HepG2 (cell line): ENCODE measurements around the gene RPS8. TPM values are rescaled to one million over a fixed set of nuclear protein-coding genes. Genes with fewer than 3 reads are reported as not detected.

ENCODE experiments used
- AGO2 ChIP-seq: fragments of 200-400 bp; formaldehyde crosslinking; optimal IDR thresholded peaks from 2 replicates; pipeline ENCODE3; 2017; ENCODE audit warnings: mild to moderate bottlenecking, low read depth, low read length, moderate library complexity
- DNMT3B ChIP-seq: conservative IDR thresholded peaks from 2 replicates; pipeline ENCODE4 v1.6.1; 2016; ENCODE audit warnings: missing biosample characterization, control low read depth
- EZH2 ChIP-seq: conservative IDR thresholded peaks from 2 replicates; pipeline ENCODE4 v1.6.1; 2012; ENCODE audit warnings: mild to moderate bottlenecking, low read depth, low read length, moderate library complexity
- NBN ChIP-seq: fragments of 450-650 bp; conservative IDR thresholded peaks from 2 replicates; pipeline ENCODE4 v1.6.1; 2017
- SKI ChIP-seq: fragments of 450-650 bp; IDR thresholded peaks from one replicate; pipeline ENCODE4 v1.6.1; 2018; ENCODE audit warnings: mild to moderate bottlenecking; ENCODE audit not compliant: partially characterized antibody
- TBP ChIP-seq: sonication (generic); formaldehyde crosslinking; IDR thresholded peaks from 2 replicates; pipeline ENCODE4 v1.5.0; 2020; ENCODE audit warnings: missing genetic modification reagents
- ZEB1 ChIP-seq: IDR thresholded peaks from 2 replicates; pipeline ENCODE4 v1.6.1; 2012; ENCODE audit warnings: mild to moderate bottlenecking, low read depth, inconsistent platforms; ENCODE audit not compliant: insufficient replicate concordance
- ZNF121 ChIP-seq: sonication (generic); formaldehyde crosslinking; IDR thresholded peaks from 2 replicates; pipeline ENCODE4 v1.5.0; 2020; ENCODE audit warnings: mild to moderate bottlenecking, missing genetic modification reagents
- ZNF235 ChIP-seq: sonication (generic); formaldehyde crosslinking; IDR thresholded peaks from 2 replicates; pipeline ENCODE4 v1.8.1; 2023; ENCODE audit warnings: mild to moderate bottlenecking, missing genetic modification reagents, borderline replicate concordance
- ZNF382 ChIP-seq: sonication (generic); formaldehyde crosslinking; IDR thresholded peaks from 2 replicates; pipeline ENCODE4 v1.5.0; 2020; ENCODE audit warnings: missing genetic modification reagents, mild to moderate bottlenecking, borderline replicate concordance
- ZNF550 ChIP-seq: sonication (generic); formaldehyde crosslinking; IDR thresholded peaks from 2 replicates; pipeline ENCODE4 v1.4.0; 2020; ENCODE audit warnings: mild to moderate bottlenecking, missing genetic modification reagents, borderline replicate concordance
- ZNF556 ChIP-seq: sonication (generic); formaldehyde crosslinking; IDR thresholded peaks from 2 replicates; pipeline ENCODE4 v1.4.0; 2020; ENCODE audit warnings: mild to moderate bottlenecking, missing genetic modification reagents, borderline replicate concordance
- ZNF678 ChIP-seq: sonication (generic); formaldehyde crosslinking; IDR thresholded peaks from 2 replicates; pipeline ENCODE4 v1.4.0; 2020; ENCODE audit warnings: mild to moderate bottlenecking, missing genetic modification reagents
- ZNF776 ChIP-seq: sonication (generic); formaldehyde crosslinking; IDR thresholded peaks from 2 replicates; pipeline ENCODE4 v1.4.0; 2020; ENCODE audit warnings: mild to moderate bottlenecking, missing genetic modification reagents
- ZNF780A ChIP-seq: sonication (generic); formaldehyde crosslinking; IDR thresholded peaks from 2 replicates; pipeline ENCODE4 v1.8.0; 2022; ENCODE audit warnings: mild to moderate bottlenecking, missing genetic modification reagents, moderate library complexity
- ZSCAN21 ChIP-seq: sonication (generic); formaldehyde crosslinking; IDR thresholded peaks from 2 replicates; pipeline ENCODE4 v1.8.0; 2022; ENCODE audit warnings: mild to moderate bottlenecking, missing genetic modification reagents, moderate library complexity, borderline replicate concordance
- polyA plus RNA-seq, 8 experiments: library from polyadenylated mRNA; depleted of rRNA in 3 of 8; stranded (reverse) in 7 of 8; unstranded in 1 of 8; fragments of >200 nt; fragmentation: Illumina TruSeq in 4 of 8; extraction: Trizol in 4 of 8; gene quantifications; 2 replicates each; pipeline versions ENCODE4 v1.2.1 to v1.2.3, GENCODE V29; 2011 to 2016; ENCODE audit warnings: low read depth in 4 of 8, missing spikeins in 1 of 8, mixed read lengths in 1 of 8; ENCODE audit not compliant: insufficient read depth in 1 of 8
- total RNA-seq, 5 experiments: library from RNA; depleted of rRNA; stranded (reverse); fragments of >200 nt; fragmentation: Illumina TruSeq; extraction: Trizol; gene quantifications; 2 replicates each; pipeline ENCODE4 v1.2.3, GENCODE V29; 2016; ENCODE audit warnings: low read depth in 1 of 5
- TF ChIP-seq, protein P1 (sequence below): sonication (generic); formaldehyde crosslinking; IDR thresholded peaks from 2 replicates; pipeline ENCODE4 v1.9.0; 2021; ENCODE audit warnings: missing genetic modification reagents, borderline replicate concordance
- TF ChIP-seq, protein P2 (sequence below): fragments of 450-650 bp; IDR thresholded peaks from 2 replicates; pipeline ENCODE4 v1.6.1; 2017; ENCODE audit warnings: mild to moderate bottlenecking
- TF ChIP-seq, protein P3 (sequence below): IDR thresholded peaks from 2 replicates; pipeline ENCODE4 v1.6.1; 2018; ENCODE audit warnings: missing genetic modification reagents, mild to moderate bottlenecking, missing compliant biosample characterization
- TF ChIP-seq, protein P4 (sequence below): sonication (generic); formaldehyde crosslinking; conservative IDR thresholded peaks from 2 replicates; pipeline ENCODE4 v1.4.0; 2020; ENCODE audit warnings: missing genetic modification reagents

Gene RPS8
- total and polyA plus RNA-seq, 2 of the 13 experiments (the other 11 are each of a cell fraction or from before 2014, with no cell fraction given) = 2,628 to 2,822 TPM

DNA sequence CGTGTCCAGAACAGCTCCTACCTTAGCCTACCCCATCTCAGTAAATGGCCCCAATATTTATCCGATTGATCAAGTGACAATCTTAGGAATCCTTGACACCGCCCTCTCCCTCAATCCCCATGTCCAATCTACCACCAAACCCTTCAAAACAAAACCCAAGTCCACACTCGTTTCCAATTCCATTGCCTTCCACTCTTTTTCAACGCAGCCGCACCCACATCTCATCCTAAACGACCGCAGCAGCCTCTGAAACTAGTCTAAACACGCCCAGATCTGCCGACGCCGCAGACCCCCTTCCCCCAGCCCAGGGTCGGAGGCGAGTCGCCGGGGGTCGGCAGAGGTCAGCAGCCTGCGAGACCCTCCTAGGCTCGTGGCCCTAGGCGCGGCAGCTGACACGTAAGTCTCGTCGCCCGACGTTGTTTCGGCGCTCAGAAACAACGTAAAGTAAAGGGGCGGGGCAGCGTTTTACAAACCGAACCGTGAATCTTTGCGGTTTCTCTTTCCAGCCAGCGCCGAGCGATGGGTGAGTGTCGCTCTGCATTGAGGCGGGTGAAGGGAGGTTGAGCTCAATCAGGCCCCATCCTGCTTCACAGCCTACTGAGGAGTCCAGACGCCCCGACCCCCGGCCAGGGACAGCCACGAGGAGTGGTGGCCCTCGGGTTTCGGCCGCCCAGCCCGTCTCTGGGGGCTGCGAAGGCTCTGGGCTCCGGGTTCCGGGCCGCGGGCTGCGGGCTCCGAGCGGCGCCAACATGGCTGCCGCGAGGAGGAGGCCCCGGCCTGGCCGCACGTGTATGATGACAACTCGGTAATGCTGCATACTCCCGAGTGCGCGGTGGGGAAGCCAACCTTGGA lies at the start of gene RPS8 (continued):
- TF ChIP-seq, protein P1, sequence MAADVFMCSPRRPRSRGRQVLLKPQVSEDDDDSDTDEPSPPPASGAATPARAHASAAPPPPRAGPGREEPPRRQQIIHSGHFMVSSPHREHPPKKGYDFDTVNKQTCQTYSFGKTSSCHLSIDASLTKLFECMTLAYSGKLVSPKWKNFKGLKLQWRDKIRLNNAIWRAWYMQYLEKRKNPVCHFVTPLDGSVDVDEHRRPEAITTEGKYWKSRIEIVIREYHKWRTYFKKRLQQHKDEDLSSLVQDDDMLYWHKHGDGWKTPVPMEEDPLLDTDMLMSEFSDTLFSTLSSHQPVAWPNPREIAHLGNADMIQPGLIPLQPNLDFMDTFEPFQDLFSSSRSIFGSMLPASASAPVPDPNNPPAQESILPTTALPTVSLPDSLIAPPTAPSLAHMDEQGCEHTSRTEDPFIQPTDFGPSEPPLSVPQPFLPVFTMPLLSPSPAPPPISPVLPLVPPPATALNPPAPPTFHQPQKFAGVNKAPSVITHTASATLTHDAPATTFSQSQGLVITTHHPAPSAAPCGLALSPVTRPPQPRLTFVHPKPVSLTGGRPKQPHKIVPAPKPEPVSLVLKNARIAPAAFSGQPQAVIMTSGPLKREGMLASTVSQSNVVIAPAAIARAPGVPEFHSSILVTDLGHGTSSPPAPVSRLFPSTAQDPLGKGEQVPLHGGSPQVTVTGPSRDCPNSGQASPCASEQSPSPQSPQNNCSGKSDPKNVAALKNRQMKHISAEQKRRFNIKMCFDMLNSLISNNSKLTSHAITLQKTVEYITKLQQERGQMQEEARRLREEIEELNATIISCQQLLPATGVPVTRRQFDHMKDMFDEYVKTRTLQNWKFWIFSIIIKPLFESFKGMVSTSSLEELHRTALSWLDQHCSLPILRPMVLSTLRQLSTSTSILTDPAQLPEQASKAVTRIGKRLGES = no peak; the same call in 1 of the 2 replicates
- TF ChIP-seq, protein P2, sequence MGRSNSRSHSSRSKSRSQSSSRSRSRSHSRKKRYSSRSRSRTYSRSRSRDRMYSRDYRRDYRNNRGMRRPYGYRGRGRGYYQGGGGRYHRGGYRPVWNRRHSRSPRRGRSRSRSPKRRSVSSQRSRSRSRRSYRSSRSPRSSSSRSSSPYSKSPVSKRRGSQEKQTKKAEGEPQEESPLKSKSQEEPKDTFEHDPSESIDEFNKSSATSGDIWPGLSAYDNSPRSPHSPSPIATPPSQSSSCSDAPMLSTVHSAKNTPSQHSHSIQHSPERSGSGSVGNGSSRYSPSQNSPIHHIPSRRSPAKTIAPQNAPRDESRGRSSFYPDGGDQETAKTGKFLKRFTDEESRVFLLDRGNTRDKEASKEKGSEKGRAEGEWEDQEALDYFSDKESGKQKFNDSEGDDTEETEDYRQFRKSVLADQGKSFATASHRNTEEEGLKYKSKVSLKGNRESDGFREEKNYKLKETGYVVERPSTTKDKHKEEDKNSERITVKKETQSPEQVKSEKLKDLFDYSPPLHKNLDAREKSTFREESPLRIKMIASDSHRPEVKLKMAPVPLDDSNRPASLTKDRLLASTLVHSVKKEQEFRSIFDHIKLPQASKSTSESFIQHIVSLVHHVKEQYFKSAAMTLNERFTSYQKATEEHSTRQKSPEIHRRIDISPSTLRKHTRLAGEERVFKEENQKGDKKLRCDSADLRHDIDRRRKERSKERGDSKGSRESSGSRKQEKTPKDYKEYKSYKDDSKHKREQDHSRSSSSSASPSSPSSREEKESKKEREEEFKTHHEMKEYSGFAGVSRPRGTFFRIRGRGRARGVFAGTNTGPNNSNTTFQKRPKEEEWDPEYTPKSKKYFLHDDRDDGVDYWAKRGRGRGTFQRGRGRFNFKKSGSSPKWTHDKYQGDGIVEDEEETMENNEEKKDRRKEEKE = no peak
- no peak for TF ChIP-seq EZH2
- TF ChIP-seq, protein P3, sequence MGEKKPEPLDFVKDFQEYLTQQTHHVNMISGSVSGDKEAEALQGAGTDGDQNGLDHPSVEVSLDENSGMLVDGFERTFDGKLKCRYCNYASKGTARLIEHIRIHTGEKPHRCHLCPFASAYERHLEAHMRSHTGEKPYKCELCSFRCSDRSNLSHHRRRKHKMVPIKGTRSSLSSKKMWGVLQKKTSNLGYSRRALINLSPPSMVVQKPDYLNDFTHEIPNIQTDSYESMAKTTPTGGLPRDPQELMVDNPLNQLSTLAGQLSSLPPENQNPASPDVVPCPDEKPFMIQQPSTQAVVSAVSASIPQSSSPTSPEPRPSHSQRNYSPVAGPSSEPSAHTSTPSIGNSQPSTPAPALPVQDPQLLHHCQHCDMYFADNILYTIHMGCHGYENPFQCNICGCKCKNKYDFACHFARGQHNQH (CRISPR knock-in tag) = peak; percentile 81
- TF ChIP-seq ZNF556 (CRISPR knock-in tag) = peak; percentile 65; the same call in 1 of the 2 replicates
- TF ChIP-seq DNMT3B (CRISPR knock-in tag) = peak; percentile 92; the same call in 1 of the 2 replicates
- TF ChIP-seq ZNF382 (CRISPR knock-in tag) = no peak
- peak; percentile 50; the same call in 1 of the 2 replicates for TF ChIP-seq ZNF678 (CRISPR knock-in tag)
- TF ChIP-seq NBN = no peak
- TF ChIP-seq ZNF550 = no peak
- TF ChIP-seq ZSCAN21 (CRISPR knock-in tag) = peak; percentile 90
- no peak for TF ChIP-seq ZNF780A (CRISPR knock-in tag)
- TF ChIP-seq SKI = peak; percentile 74
- peak; percentile 99 for TF ChIP-seq AGO2
- no peak for TF ChIP-seq ZNF121 (CRISPR knock-in tag)
- no peak; the same call in 1 of the 2 replicates for TF ChIP-seq ZNF776
- TF ChIP-seq ZNF235 = no peak
- TF ChIP-seq TBP = peak; percentile 64; the same call in 1 of the 2 replicates
- TF ChIP-seq ZEB1 = no peak
- TF ChIP-seq, protein P4, sequence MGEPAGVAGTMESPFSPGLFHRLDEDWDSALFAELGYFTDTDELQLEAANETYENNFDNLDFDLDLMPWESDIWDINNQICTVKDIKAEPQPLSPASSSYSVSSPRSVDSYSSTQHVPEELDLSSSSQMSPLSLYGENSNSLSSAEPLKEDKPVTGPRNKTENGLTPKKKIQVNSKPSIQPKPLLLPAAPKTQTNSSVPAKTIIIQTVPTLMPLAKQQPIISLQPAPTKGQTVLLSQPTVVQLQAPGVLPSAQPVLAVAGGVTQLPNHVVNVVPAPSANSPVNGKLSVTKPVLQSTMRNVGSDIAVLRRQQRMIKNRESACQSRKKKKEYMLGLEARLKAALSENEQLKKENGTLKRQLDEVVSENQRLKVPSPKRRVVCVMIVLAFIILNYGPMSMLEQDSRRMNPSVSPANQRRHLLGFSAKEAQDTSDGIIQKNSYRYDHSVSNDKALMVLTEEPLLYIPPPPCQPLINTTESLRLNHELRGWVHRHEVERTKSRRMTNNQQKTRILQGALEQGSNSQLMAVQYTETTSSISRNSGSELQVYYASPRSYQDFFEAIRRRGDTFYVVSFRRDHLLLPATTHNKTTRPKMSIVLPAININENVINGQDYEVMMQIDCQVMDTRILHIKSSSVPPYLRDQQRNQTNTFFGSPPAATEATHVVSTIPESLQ (CRISPR knock-in tag) = no peak
